G401 (cell line): ENCODE data around the gene WDR26. TPM values are rescaled to one million over a fixed set of nuclear protein-coding genes. Genes with fewer than 3 reads are reported as not detected.

ENCODE experiments used
- DNase-seq: peaks from one replicate; pipeline ENCODE4 v3.0.0-alpha.2; 2015; ENCODE audit warnings: low spot score
- in situ Hi-C: cut with HindIII; loops from 2 replicates; pipeline ENCODE4 v1.10.0; 2016; ENCODE audit warnings: low sequenced_read_pairs, mixed read lengths
- total RNA-seq: library from RNA; depleted of rRNA; stranded (reverse); fragments of >200 nt; shearing (Covaris generic); gene quantifications from 2 replicates; pipeline ENCODE4 v1.2.3, GENCODE V29; 2014

Gene WDR26
- total RNA-seq, 1 experiment from 2014 or later, result 43.8 TPM

- no peak for DNase-seq
- in situ Hi-C loops, result no loop called here
Measured at GRCh38 chr1:224404916-224405603, 29.5 kb downstream of the WDR26 start.

- in situ Hi-C loops, result no loop called here
- no peak for DNase-seq
Measured at GRCh38 chr1:224402472-224403036, 32.0 kb downstream of the WDR26 start.

DNA sequence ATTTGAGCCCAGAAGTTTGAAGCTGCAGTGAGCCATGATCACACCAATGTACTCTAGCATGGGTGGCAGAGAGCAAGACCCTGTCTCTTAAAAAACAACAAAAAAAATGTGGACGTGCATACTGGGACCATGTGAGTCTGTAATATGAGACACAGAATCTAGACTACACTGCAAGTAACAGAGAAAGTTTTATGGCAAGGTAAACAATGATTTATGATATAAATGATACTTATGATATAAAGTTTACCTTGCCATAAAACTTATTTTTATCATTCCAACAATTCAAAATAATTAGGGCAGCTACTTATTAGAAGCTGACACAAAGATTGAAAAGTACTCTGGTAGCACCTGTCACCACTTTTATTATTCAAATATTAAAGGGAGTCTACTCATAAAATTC, 34.7 kb downstream of the WDR26 start:
- in situ Hi-C loops, result no loop called here
- no peak for DNase-seq

DNA sequence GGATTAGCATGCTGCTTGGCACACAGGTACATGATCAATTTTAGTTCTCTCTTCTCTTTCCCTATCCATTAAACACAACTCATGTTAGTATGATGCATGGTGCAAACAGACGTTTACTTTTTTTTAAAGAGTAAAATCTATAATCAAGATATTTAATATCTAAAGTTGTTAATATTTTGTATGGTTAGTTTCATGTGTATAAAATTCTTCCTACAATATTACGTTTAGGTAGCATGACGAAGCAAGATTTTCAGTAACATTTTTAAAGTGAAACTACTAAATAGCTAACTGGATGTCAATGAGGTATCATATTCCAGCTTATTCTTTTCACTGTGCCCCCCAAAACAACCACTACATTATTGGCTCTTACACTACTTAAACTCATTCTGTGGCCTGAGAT, 41.3 kb downstream of the WDR26 start:
- DNase-seq, result no peak
- in situ Hi-C loops, result no loop called here

DNA sequence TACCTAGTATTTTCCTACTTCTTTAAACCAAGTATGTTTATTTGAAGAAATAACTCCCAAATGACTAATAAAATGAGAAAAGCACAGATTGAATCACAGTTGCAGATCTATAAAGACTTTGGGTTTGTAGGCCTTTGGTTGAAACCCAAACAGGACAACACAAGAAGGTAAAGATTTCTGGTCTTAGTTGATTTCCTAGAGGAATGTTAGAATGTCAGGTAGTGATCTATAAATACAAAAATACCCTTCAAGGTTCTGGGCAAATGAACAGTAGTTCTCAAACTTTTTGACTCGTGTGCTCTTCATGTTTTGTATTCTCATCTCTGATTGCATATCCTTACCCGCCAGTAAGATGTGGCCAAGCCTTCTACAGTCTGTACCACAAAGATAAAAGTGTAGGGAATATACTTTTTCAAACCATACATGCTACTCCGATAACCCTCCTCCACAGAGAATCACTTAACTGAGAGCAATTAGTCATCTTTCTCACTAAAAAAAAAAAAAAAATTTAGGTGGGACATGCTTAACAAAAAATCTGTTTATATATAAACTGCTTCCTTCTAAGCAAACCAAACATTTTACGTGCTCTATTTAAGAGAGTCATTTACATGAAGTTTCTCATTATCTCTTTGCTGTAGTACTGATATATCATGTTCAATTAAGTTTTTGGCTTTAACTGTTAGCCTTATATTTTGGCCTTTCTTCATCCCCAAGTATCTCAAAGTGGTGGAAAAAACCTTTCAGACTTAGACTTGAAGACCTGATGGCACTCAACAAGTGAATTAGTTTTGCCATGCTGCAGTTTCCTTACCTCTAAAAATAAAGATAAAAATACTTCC, 42.0 kb downstream of the WDR26 start:
- in situ Hi-C loops, result no loop called here
- no peak for DNase-seq

GRCh38 chr1:224390517-224390916, 44.1 kb downstream of the WDR26 start:
- no peak for DNase-seq
- in situ Hi-C loops, result no loop called here

GRCh38 chr1:224387943-224388342, 46.7 kb downstream of the WDR26 start:
- in situ Hi-C loops, result no loop called here
- DNase-seq, result no peak

- in situ Hi-C loops, result no loop called here
- DNase-seq, result no peak
Measured at GRCh38 chr1:224387302-224387912, 47.2 kb downstream of the WDR26 start.

GRCh38 chr1:224383218-224383617, 51.4 kb downstream of the WDR26 start:
- in situ Hi-C loops, result no loop called here
- DNase-seq, result no peak

DNA sequence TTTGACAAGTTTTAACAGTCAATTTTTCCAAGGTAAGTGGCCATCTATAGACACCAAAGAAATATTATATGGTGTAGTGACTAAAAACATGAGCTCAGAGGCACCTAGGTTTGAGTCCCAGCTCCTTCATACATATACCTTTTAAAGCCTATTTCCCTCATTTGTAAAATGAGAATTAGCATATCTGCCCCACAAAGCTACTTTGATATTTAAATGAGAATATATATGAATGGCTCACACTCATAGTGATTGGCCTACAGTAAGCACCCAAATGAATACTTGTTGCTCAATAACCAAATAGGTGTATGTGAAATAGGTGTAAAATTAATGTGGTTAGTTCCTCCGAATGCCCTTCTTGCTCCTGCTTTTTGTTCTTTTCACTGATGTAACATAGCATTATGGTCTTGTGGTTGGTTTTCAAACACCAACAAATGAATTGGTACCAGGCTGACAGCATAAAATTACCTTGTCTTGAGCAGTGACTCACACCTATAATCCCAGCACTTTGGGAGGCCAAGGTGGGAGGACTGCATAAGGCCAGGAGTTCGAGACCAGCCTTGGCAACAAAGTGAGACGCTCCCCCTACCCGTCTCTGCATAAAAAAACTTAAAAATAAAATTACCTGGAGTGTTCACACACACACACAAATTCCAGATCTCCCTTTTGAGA, 52.6 kb downstream of the WDR26 start:
- in situ Hi-C loops, result no loop called here
- no peak for DNase-seq

DNA sequence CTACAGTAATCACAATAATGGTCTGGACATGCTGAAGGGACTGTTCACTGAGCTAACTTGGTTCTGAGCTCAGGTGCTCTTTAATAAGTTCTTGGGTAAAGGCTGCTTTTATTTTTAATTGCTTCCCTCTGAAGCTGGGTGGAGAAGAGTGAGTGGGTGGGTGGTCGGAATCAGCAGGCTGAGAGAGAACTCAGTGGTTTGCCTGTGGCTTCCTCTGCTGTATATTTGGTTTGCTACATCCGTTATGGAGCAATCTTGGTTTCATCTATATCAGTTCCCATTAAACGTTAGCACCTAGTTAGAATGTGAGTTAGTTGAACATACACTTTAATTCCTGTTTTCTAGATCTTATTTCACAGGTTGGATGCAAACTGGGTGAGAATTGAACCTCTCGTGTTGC, 54.6 kb downstream of the WDR26 start:
- in situ Hi-C loops, result no loop called here
- DNase-seq, result no peak

GRCh38 chr1:224378855-224379631, 55.6 kb downstream of the WDR26 start:
- in situ Hi-C loops, result no loop called here
- no peak for DNase-seq

- in situ Hi-C loops, result no loop called here
- DNase-seq, result no peak
Measured at GRCh38 chr1:224377676-224378006, 57.0 kb downstream of the WDR26 start.

DNA sequence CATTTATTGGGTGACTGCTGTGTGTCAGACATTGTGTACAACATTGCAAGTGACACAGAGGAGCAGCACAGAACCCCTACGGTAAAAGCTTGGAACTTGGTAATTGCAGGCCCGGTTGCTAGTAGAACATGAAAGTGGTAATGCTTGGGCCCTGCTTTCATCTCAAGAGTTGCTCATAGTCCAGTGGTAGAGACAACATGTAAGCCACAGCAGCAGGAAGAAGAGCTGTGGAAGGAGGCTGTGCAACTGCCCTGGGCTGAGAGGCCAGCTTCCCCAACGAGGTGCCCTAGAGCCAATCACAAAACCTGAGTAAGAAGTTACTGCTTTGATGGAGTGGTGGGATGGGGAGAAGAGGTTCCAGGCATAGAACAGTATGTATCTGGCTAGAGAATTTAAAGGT, 59.5 kb downstream of the WDR26 start:
- no peak for DNase-seq
- in situ Hi-C loops, result no loop called here

- in situ Hi-C loops, result no loop called here
Measured at GRCh38 chr1:224373008-224373590, 61.5 kb downstream of the WDR26 start.

DNA sequence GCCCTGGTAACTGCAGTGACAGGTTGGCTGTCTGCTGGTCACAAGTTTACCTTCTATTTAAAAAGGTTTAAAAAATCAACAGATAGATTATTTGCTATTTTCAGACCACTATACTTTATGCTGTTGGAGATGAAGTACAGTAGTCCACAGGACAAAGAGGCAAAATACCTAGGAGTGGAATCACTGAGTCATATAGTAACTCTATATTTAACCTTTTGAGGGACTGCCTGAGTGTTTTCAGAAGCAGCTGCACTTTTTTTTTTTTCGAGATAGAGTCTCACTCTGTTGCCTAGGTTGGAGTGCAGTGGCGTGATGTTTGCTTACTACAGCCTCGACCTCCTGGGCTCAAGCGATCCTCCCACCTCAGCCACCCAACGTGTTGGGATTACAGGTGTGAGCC, 66.2 kb downstream of the WDR26 start:
- in situ Hi-C loops, result no loop called here
- DNase-seq, result no peak

More at GRCh38 chr1:224373008-224373590, 61.5 kb downstream of the WDR26 start:
- no peak for DNase-seq

DNA sequence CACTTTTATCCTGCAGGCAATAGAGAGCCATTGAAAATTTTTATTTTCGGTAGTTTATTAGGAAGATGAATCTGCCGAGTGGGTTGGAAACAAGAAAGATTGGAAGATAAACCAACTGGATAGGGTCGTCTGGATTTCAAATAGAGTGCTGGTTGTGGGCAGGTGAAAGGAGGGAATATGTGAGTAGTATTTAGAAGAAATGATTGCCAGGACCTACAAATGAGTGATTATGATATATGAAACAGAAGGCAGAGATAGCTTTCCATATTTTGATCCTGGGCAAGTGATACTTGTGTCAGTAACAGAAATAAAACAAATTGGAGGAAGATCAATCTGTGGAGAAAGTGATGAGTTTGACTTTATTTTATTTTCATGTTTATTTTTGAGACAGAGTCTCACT, 75.4 kb downstream of the WDR26 start:
- DNase-seq, result no peak
- in situ Hi-C loops, result no loop called here

DNA sequence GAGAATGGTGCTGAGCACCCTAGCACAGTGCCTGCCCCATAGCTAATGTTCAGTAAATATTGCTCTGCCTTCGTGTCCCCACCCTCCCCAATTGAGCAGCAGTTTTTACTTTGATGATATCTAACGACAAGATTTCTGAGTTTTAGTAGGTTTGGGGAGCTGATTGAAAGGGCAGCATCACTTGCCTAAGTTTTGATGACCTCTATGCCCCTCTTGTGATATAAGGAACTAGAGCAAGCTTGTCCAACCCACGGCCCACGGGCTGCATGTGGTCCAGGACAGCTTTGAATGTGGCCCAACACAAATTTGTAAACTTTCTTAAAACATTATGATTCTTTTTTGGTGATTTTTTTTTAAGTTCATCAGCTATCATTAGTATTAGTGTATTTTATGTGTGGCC, 76.4 kb downstream of the WDR26 start:
- in situ Hi-C loops, result no loop called here
- DNase-seq, result no peak
